Measurements from ENCODE around the gene PITX3. TPM values are rescaled to one million over a fixed set of nuclear protein-coding genes. Genes with fewer than 3 reads are reported as not detected.

PITX3 gene
- polyA plus RNA-seq, 1 experiment = not detected

GRCh38 chr10:102229810-102230263 lies 11.5 kb downstream of the PITX3 start:
- Histone ChIP-seq H3K4me3 (ENCODE audit: low read depth, low read length) (peak overlapping the region; percentile 22), H3K27me3 (ENCODE audit: control insufficient read depth, insufficient read depth, low read length) (peaks cover 21% of the 10 kb centered on the region), H3K36me3 (ENCODE audit: control insufficient read depth, insufficient read depth, low read length) (no peaks in the 10 kb centered on the region)
- CTCF ChIA-PET = interaction anchor here (0.5 to 17.7 kb wide), 54 partner anchors 10 to 722 kb away, joined by 3 to 658 read pairs (median 5); partner anchors contain the start of genes FBXL15, GBF1, NFKB2 and NOLC1
- no peak for DNase-seq (ENCODE audit: low read depth)
- peak; percentile 98 for TF ChIP-seq CTCF (IDR thresholded peaks at IDR 0.05; ENCODE audit: insufficient read depth, low read depth, low read length)
- POLR2A ChIA-PET = interaction anchor here (0.9 kb wide), 1 partner anchor 164 kb away, joined by 3 read pairs; no protein-coding TSS in a partner anchor

- no peak for TF ChIP-seq CTCF (IDR thresholded peaks at IDR 0.05; ENCODE audit: insufficient read depth, low read depth, low read length)
- CTCF ChIA-PET = interaction anchor here (0.6 to 17.7 kb wide), 11 partner anchors 9 to 252 kb away, joined by 3 to 658 read pairs (median 7); no protein-coding TSS in a partner anchor
Measured at GRCh38 chr10:102227050-102227449, 14.3 kb downstream of the PITX3 start.

DNA sequence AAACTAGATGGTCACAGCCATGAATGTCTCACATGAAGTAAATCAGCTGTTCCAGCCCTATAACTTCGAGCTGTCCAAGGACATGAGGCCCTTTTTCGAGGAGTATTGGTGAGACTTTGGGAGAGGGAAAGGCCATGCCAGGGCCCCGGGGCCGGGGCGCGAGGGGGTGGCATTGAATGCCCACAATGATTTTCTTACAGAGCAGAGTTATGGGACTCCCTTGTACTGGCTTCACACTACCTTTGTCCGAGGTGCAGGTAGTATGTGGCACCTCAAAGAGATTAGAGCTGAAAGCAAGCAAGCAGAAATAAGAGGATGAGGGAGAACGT lies 14.8 kb downstream of the PITX3 start:
- Histone ChIP-seq H3K36me3 (ENCODE audit: control insufficient read depth, insufficient read depth, low read length) (no peaks in the 10 kb centered on the region), H3K27me3 (ENCODE audit: control insufficient read depth, insufficient read depth, low read length) (peaks cover 20% of the 10 kb centered on the region), H3K4me3 (ENCODE audit: low read depth, low read length) (no peak overlapping the region; the same call in 1 of the 2 replicates)
- no peak for DNase-seq (ENCODE audit: low read depth)
- TF ChIP-seq CTCF (IDR thresholded peaks at IDR 0.05; ENCODE audit: insufficient read depth, low read depth, low read length) = no peak
- ChIA-PET POLR2A (no interaction called here), CTCF (interaction anchor here (1.0 to 17.7 kb wide), 9 partner anchors 10 to 253 kb away, joined by 3 to 658 read pairs (median 14); no protein-coding TSS in a partner anchor)

More at GRCh38 chr10:102227050-102227449, 14.3 kb downstream of the PITX3 start:
- Histone ChIP-seq H3K27me3 (ENCODE audit: control insufficient read depth, insufficient read depth, low read length) (peaks cover 20% of the 10 kb centered on the region), H3K4me3 (ENCODE audit: low read depth, low read length) (no peak overlapping the region), H3K36me3 (ENCODE audit: control insufficient read depth, insufficient read depth, low read length) (no peaks in the 10 kb centered on the region)
- DNase-seq (ENCODE audit: low read depth) = no peak
- POLR2A ChIA-PET = no interaction called here

- POLR2A ChIA-PET = interaction anchor here (0.6 kb wide), 1 partner anchor 173 kb away, joined by 3 read pairs; no protein-coding TSS in a partner anchor
- Histone ChIP-seq H3K27me3 (ENCODE audit: control insufficient read depth, insufficient read depth, low read length) (peaks cover 25% of the 10 kb centered on the region), H3K4me3 (ENCODE audit: low read depth, low read length) (peak within 1 kb of the TSS; percentile 14; the same call in 1 of the 2 replicates), H3K36me3 (ENCODE audit: control insufficient read depth, insufficient read depth, low read length) (no peaks in the 10 kb centered on the region)
- no peak for TF ChIP-seq CTCF (IDR thresholded peaks at IDR 0.05; ENCODE audit: insufficient read depth, low read depth, low read length)
- peak; percentile 73 for DNase-seq (ENCODE audit: low read depth)
- CTCF ChIA-PET = interaction anchor here (1.0 to 17.7 kb wide), 8 partner anchors 57 to 253 kb away, joined by 3 to 658 read pairs (median 14); partner anchors contain the start of gene PPRC1
Measured at GRCh38 chr10:102225646-102226541, 15.4 kb downstream of the PITX3 start, which contains the start of gene ELOVL3. Gene ELOVL3 (plus strand): TSS chr10:102226299. CDS start chr10:102226549, 250 bp downstream.

DNA sequence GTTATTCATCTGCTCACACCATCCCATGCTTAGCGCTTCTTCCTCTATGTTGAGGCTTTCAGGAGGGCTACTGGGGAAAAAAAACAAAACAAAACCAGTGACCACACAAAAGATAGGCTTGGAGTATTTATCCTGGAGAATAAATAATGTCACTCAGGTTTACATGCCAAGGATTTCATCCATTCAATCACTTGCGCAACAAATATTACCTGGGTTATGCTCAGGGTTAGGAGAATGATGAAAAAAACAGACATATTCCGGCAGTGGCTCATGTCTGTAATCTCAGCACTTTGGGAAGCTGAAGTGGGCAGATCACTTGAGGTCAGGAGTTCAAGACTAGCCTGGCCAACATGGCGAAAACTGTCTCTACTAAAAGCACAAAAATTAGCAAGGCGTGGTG lies 18.5 kb downstream of the PITX3 start:
- DNase-seq (ENCODE audit: low read depth) = no peak
- POLR2A ChIA-PET = no interaction called here
- CTCF ChIA-PET = interaction anchor here (1.3 to 5.0 kb wide), 2 partner anchors 8 to 130 kb away, joined by 3 to 35 read pairs; no protein-coding TSS in a partner anchor

More for the DNA sequence above, 18.5 kb downstream of the PITX3 start:
- Histone ChIP-seq H3K36me3 (ENCODE audit: control insufficient read depth, insufficient read depth, low read length) (no peaks in the 10 kb centered on the region), H3K4me3 (ENCODE audit: low read depth, low read length) (no peak overlapping the region), H3K27me3 (ENCODE audit: control insufficient read depth, insufficient read depth, low read length) (peaks cover 17% of the 10 kb centered on the region)
- no peak for TF ChIP-seq CTCF (IDR thresholded peaks at IDR 0.05; ENCODE audit: insufficient read depth, low read depth, low read length)

All from BJ (cell line).